NOMO-1 treated with dmso at 0.1 percent for 144 hours (cell line): Measurements from ENCODE around the gene TMEM217.
"Not testable (repeated sequence)": the region's sequence is repeated elsewhere in the genome, so short reads cannot be mapped to it uniquely, and the experiment has no call there.

Experiments used
- DNase-seq: peaks from one replicate; lab custom pipeline; 2025; ENCODE audit not compliant: unreplicated experiment; lab: John Stamatoyannopoulos, UW

The TMEM217 gene

GRCh38 chr6:37257634-37258404, at the start of gene TMEM217, which contains the start of gene TBC1D22B:
TSS of gene TMEM217 (minus strand) at chr6:37258144. CDS start at chr6:37219030, 39,114 bp downstream.
TSS of gene TBC1D22B (plus strand) at chr6:37257772. CDS start at chr6:37257918, 146 bp downstream.
- DNase-seq = peak; percentile 91

- not testable (repeated sequence) for DNase-seq
These were observed 49.5 kb upstream of the TMEM217 start for GRCh38 chr6:37307484-37307883.

GRCh38 chr6:37306624-37307222, 48.8 kb upstream of the TMEM217 start:
- DNase-seq = no peak

GRCh38 chr6:37305841-37306425, 48.0 kb upstream of the TMEM217 start:
- DNase-seq = no peak

- no peak for DNase-seq
These were observed 46.8 kb upstream of the TMEM217 start for GRCh38 chr6:37304766-37305165.

- DNase-seq = no peak
These were observed 46.1 kb upstream of the TMEM217 start for GRCh38 chr6:37303891-37304503.

- no peak for DNase-seq
These were observed 45.2 kb upstream of the TMEM217 start for GRCh38 chr6:37303091-37303660.

- DNase-seq = peak; percentile 7
These were observed 44.2 kb upstream of the TMEM217 start for GRCh38 chr6:37302086-37302686.

GRCh38 chr6:37299990-37300389, 42.0 kb upstream of the TMEM217 start:
- DNase-seq = no peak

GRCh38 chr6:37298958-37299357, 41.0 kb upstream of the TMEM217 start:
- DNase-seq = no peak

- not testable (repeated sequence) for DNase-seq
These were observed 39.7 kb upstream of the TMEM217 start for GRCh38 chr6:37297637-37298036.

- DNase-seq = no peak
These were observed 35.5 kb upstream of the TMEM217 start for GRCh38 chr6:37293426-37293825.

GRCh38 chr6:37289931-37290330, 32.0 kb upstream of the TMEM217 start:
- no peak for DNase-seq

- no peak for DNase-seq
These were observed 30.3 kb upstream of the TMEM217 start for GRCh38 chr6:37288247-37288646.

GRCh38 chr6:37287519-37288157, 29.7 kb upstream of the TMEM217 start:
- no peak for DNase-seq

- no peak for DNase-seq
These were observed 27.9 kb upstream of the TMEM217 start for GRCh38 chr6:37285861-37286311.

GRCh38 chr6:37284781-37285180, 26.8 kb upstream of the TMEM217 start:
- DNase-seq = no peak

GRCh38 chr6:37283671-37284151, 25.8 kb upstream of the TMEM217 start:
- no peak for DNase-seq

GRCh38 chr6:37283268-37283667, 25.3 kb upstream of the TMEM217 start:
- DNase-seq = no peak

- no peak for DNase-seq
These were observed 24.4 kb upstream of the TMEM217 start for GRCh38 chr6:37282371-37282770.
